IMR-90 (cell line): ENCODE results near the gene FOXP1. TPM values are rescaled to one million over a fixed set of nuclear protein-coding genes. Genes with fewer than 3 reads are reported as not detected.
A peak's percentile ranks its signal among the peaks of the same experiment; 100 is the strongest.

Experiments
- ATAC-seq: fragments of 200-7000 bp; cut with Tn5 transposase; 2 replicates; pipeline ENCODE4 v1.9.1; 2020; ENCODE audit warnings: low read depth, mild to moderate bottlenecking, moderate library complexity
- BruUV-seq: library from RNA; stranded (reverse); fragments of 400-500 nt; replicated peaks from 2 replicates; lab custom pipeline; 2021; lab: Mats Ljungman, UMichigan
- CTCF ChIA-PET: fragments of 300-600 bp; formaldehyde crosslinking; extraction: SDS; loops from one replicate; lab custom pipeline; 2021; ENCODE audit warnings: antibody characterized with exemption; lab: Yijun Ruan, JAX
- POLR2A ChIA-PET: fragments of 300-600 bp; sonication (Branson Sonifier 250); formaldehyde crosslinking; loops from one replicate; lab custom pipeline; 2022; ENCODE audit warnings: antibody characterized with exemption; ENCODE audit not compliant: unreplicated experiment; lab: Charles Lee
- DNase-seq: peaks from one replicate; pipeline ENCODE4 v3.0.0; 2013
- H2AFZ ChIP-seq: replicated peaks from 2 replicates; pipeline ENCODE3; 2013; ENCODE audit warnings: low read length, mild to moderate bottlenecking; ENCODE audit not compliant: poor library complexity
- H2AK5ac ChIP-seq: 2 replicates; pipeline ENCODE4 v1.6.1; 2013; ENCODE audit warnings: low read depth, low read length, inconsistent platforms
- H2AK9ac ChIP-seq: replicated peaks from 2 replicates; pipeline ENCODE3; 2013; ENCODE audit warnings: mild to moderate bottlenecking, low read depth, low read length, moderate library complexity; ENCODE audit not compliant: poor library complexity
- H2BK120ac ChIP-seq: 2 replicates; pipeline ENCODE4 v1.6.1; 2013; ENCODE audit warnings: low read depth, low read length, inconsistent platforms
- H2BK15ac ChIP-seq: 3 replicates; pipeline ENCODE4 v1.6.1; 2013; ENCODE audit warnings: low read depth, low read length, inconsistent platforms
- H2BK20ac ChIP-seq: 2 replicates; pipeline ENCODE4 v1.6.1; 2013; ENCODE audit warnings: low read depth, mild to moderate bottlenecking, inconsistent platforms, low read length, moderate library complexity
- H2BK5ac ChIP-seq: 2 replicates; pipeline ENCODE4 v1.6.1; 2013; ENCODE audit warnings: mild to moderate bottlenecking, low read depth, low read length, inconsistent platforms; ENCODE audit not compliant: poor library complexity, severe bottlenecking
- H3K14ac ChIP-seq: replicated peaks from 2 replicates; pipeline ENCODE4 v1.6.1; 2013; ENCODE audit warnings: low read depth, low read length, inconsistent platforms
- H3K18ac ChIP-seq: 2 replicates; pipeline ENCODE4 v1.6.1; 2013; ENCODE audit warnings: low read depth, low read length, control low read depth
- H3K23ac ChIP-seq: 2 replicates; pipeline ENCODE4 v1.6.1; 2013; ENCODE audit warnings: low read depth, low read length, inconsistent platforms
- H3K27ac ChIP-seq: 2 replicates; pipeline ENCODE4 v1.5.1; 2013; ENCODE audit warnings: mild to moderate bottlenecking, control low read depth, low read length; ENCODE audit not compliant: insufficient read depth
- H3K27me3 ChIP-seq: 2 replicates; pipeline ENCODE4 v1.6.1; 2013; ENCODE audit warnings: low read length; ENCODE audit not compliant: control insufficient read depth, insufficient read depth
- H3K36me3 ChIP-seq: 2 replicates; pipeline ENCODE4 v1.6.1; 2013; ENCODE audit warnings: low read length, mixed read lengths; ENCODE audit not compliant: control insufficient read depth, insufficient read depth
- H3K4ac ChIP-seq: 2 replicates; pipeline ENCODE4 v1.6.1; 2013; ENCODE audit warnings: low read depth, low read length, inconsistent platforms
- H3K4me1 ChIP-seq: 2 replicates; pipeline ENCODE4 v1.6.1; 2013; ENCODE audit warnings: low read length, mixed read lengths; ENCODE audit not compliant: control insufficient read depth, insufficient read depth
- H3K4me2 ChIP-seq: 2 replicates; pipeline ENCODE4 v1.6.1; 2013; ENCODE audit warnings: low read depth, mild to moderate bottlenecking, control low read depth, low read length, moderate library complexity
- H3K4me3 ChIP-seq: 2 replicates; pipeline ENCODE4 v1.5.1; 2013; ENCODE audit warnings: low read depth, mild to moderate bottlenecking, control low read depth, low read length, moderate library complexity; ENCODE audit not compliant: insufficient read depth
- H3K56ac ChIP-seq: 2 replicates; pipeline ENCODE4 v1.6.1; 2013; ENCODE audit warnings: low read length, inconsistent platforms; ENCODE audit not compliant: insufficient read depth; ENCODE audit errors: extremely low read depth
- H3K79me1 ChIP-seq, 2 experiments: 2 replicates each; pipeline ENCODE4 v1.6.1; 2013; ENCODE audit warnings: low read length in 2 of 2, inconsistent platforms in 1 of 2, low read depth in 1 of 2
- H3K9ac ChIP-seq: 2 replicates; pipeline ENCODE4 v1.6.1; 2013; ENCODE audit warnings: low read depth, low read length, control low read depth
- H3K9me1 ChIP-seq: 2 replicates; pipeline ENCODE4 v1.6.1; 2013; ENCODE audit warnings: low read length, inconsistent platforms; ENCODE audit not compliant: insufficient read depth
- H3K9me3 ChIP-seq: 2 replicates; pipeline ENCODE4 v1.6.1; 2013; ENCODE audit warnings: low read length; ENCODE audit not compliant: control insufficient read depth, insufficient read depth
- H4K20me1 ChIP-seq: 2 replicates; pipeline ENCODE4 v1.6.1; 2013; ENCODE audit warnings: low read length, inconsistent platforms; ENCODE audit not compliant: insufficient read depth
- H4K5ac ChIP-seq: 2 replicates; pipeline ENCODE4 v1.6.1; 2013; ENCODE audit warnings: mild to moderate bottlenecking, low read depth, low read length, control low read depth
- H4K8ac ChIP-seq, 2 experiments: 2 replicates each; pipeline ENCODE4 v1.6.1; 2013; ENCODE audit warnings: low read depth in 2 of 2, low read length in 2 of 2, control low read depth in 1 of 2, inconsistent platforms in 1 of 2
- H4K91ac ChIP-seq: 2 replicates; pipeline ENCODE4 v1.6.1; 2013; ENCODE audit warnings: low read depth, low read length, inconsistent platforms; ENCODE audit not compliant: insufficient read depth
- CEBPB ChIP-seq: IDR thresholded peaks from 2 replicates; pipeline ENCODE4 v1.6.1; 2012; ENCODE audit warnings: low read depth, low read length, improper control_type of control experiment
- CTCF ChIP-seq: conservative IDR thresholded peaks from 2 replicates; pipeline ENCODE4 v1.5.1; 2012; ENCODE audit warnings: mild to moderate bottlenecking, low read depth, low read length, improper control_type of control experiment
- RAD21 ChIP-seq: IDR thresholded peaks from 2 replicates; pipeline ENCODE4 v1.6.1; 2012; ENCODE audit warnings: low read length, improper control_type of control experiment
- SMC3 ChIP-seq: fragments of 150-350 bp; IDR thresholded peaks from 2 replicates; pipeline ENCODE4 v1.6.1; 2016; ENCODE audit warnings: low read depth, mild to moderate bottlenecking, antibody characterized with exemption, low read length, moderate library complexity
- WGBS, 2 experiments: methylation state at CpG; one replicate each; pipeline versions ENCODE4 v1.1.5 to v1.1.7; 2013; ENCODE audit warnings: missing lambda C conversion rate in 2 of 2; ENCODE audit not compliant: insufficient read length in 1 of 2; ENCODE audit errors: extremely low coverage in 2 of 2; 5-methylcytosine and 5-hydroxymethylcytosine counted together
- dilution Hi-C: fragments of 300-500 bp; cut with HindIII; formaldehyde crosslinking; loops from one replicate; pipeline ENCODE4 v1.14.3; 2018; ENCODE audit warnings: low sequenced_read_pairs; ENCODE audit not compliant: unreplicated experiment
- in situ Hi-C: fragments of 300-500 bp; cut with MboI; formaldehyde crosslinking; loops from 3 replicates; pipeline ENCODE4 v1.14.3; 2019; ENCODE audit warnings: low sequenced_read_pairs, inconsistent platforms, mixed read lengths
- intact Hi-C: fragments of 100-400 bp; cut with micrococcal nuclease; formaldehyde crosslinking; loops from 2 replicates; pipeline ENCODE4 v1.10.0; 2022
- polyA plus RNA-seq, 3 experiments: library from polyadenylated mRNA; depleted of rRNA; stranded (reverse); fragments of >200 nt; gene quantifications; 2 replicates each; pipeline ENCODE4 v1.2.3, GENCODE V29; 2012; ENCODE audit warnings: low replicate concordance in 1 of 3
- total RNA-seq: library from RNA; depleted of rRNA; stranded (reverse); fragments of >200 nt; gene quantifications from 2 replicates; pipeline ENCODE4 v1.2.3, GENCODE V29; 2012

The FOXP1 gene
- total and polyA plus RNA-seq, 2 of the 4 experiments (the other 2 are of a cell fraction): 37.0 to 132 TPM

GRCh38 chr3:71304684-71305083 is 278.8 kb downstream of the FOXP1 start:
- H3K4me1 ChIP-seq: peaks cover 11% of the 10 kb centered on the region
- no peak overlapping the region for H2AK9ac ChIP-seq
- dilution Hi-C loops: no loop called here
- peak overlapping the region; percentile 77 for H2BK5ac ChIP-seq
- no peaks in the 10 kb centered on the region for H3K27me3 ChIP-seq
- H3K14ac ChIP-seq: no peak overlapping the region
- BruUV-seq: no TSS peak
- H3K18ac ChIP-seq: peak overlapping the region; percentile 78; the same call in 1 of the 2 replicates
- H3K27ac ChIP-seq: peak overlapping the region; percentile 15; the same call in 1 of the 2 replicates
- H3K9me1 ChIP-seq: no peaks in the 10 kb centered on the region
- no peak overlapping the region for H2AFZ ChIP-seq
- no CpG with 5 or more reads among the region's 3 CpGs for WGBS, 2 experiments
- CTCF ChIA-PET: no interaction called here
- peak; percentile 72 for DNase-seq
- H3K4me2 ChIP-seq: peak overlapping the region; percentile 85
- no peak overlapping the region for H2BK15ac ChIP-seq
- H4K91ac ChIP-seq: no peak overlapping the region
- H2BK120ac ChIP-seq: peak overlapping the region; percentile 54; the same call in 1 of the 2 replicates
- H3K9me3 ChIP-seq: no peaks in the 10 kb centered on the region
- H2BK20ac ChIP-seq: 0 out of 2 replicates have a peak overlapping the region, but pooled peaks have one; percentile 18
- H4K8ac ChIP-seq: peak overlapping the region; percentile 60 to 73; a peak in 3 of 4 replicates
- H2AK5ac ChIP-seq: 0 out of 2 replicates have a peak overlapping the region, but pooled peaks have one; percentile 5
- no peak overlapping the region for H4K5ac ChIP-seq
- peak overlapping the region; percentile 75; the same call in 1 of the 2 replicates for H3K23ac ChIP-seq
- peak; percentile 63 for ATAC-seq
- TF ChIP-seq RAD21 (peak; percentile 93), CTCF (peak; percentile 69), SMC3 (peak; percentile 82), CEBPB (no peak)
- no peaks in the 10 kb centered on the region for H4K20me1 ChIP-seq
- peak overlapping the region; percentile 67; the same call in 1 of the 2 replicates for H3K4ac ChIP-seq
- intact Hi-C loops: loop anchor here (1.0 to 10.0 kb wide), 13 partner anchors 174 to 1240 kb away; partner anchors contain the start of gene FOXP1
- no peaks in the 10 kb centered on the region for H3K36me3 ChIP-seq
- POLR2A ChIA-PET: no interaction called here
- H3K79me1 ChIP-seq: peaks cover 13 to 45% of the 10 kb centered on the region in 2 experiments; a peak in 3 of 4 replicates
- H3K4me3 ChIP-seq: peak overlapping the region; percentile 16; the same call in 1 of the 2 replicates
- H3K9ac ChIP-seq: peak overlapping the region; percentile 56; the same call in 1 of the 2 replicates
- in situ Hi-C loops: loop anchor here (5.0 to 25.0 kb wide), 5 partner anchors 170 to 760 kb away; partner anchors contain the start of gene FOXP1
- 0 out of 2 replicates have a peak overlapping the region, but pooled peaks have one; percentile 27 for H3K56ac ChIP-seq
